ENCODE results near the gene GNAT1.
A peak's percentile ranks its signal among the peaks of the same experiment; 100 is the strongest.

The GNAT1 gene

DNA sequence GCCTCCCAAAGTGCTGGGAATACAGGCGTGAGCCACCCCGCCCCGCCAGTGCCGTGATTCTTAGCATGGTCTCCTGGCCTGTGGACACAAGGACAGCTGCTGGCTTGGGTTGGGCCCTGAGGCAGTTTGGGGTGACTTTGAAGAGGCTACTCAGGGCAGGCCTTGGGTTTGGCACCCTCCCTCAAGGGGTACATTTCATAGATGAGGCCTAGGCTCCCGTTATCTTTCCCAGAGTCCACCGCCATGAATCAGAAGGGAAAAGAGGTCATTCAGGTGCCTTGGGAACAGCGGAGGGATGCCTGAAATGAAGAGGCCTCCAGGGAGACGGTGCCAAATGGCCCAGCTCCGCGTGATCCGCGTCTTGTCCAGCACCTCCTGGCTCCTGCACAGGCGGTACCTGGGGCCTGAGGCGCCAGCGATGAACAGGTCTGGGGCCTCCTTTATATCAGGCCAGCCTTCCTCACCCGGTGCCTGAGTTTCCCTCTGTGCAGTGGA, 53.9 kb downstream of the GNAT1 start:
- H3K27ac ChIP-seq: no peak overlapping the region
- TF ChIP-seq, protein P1, sequence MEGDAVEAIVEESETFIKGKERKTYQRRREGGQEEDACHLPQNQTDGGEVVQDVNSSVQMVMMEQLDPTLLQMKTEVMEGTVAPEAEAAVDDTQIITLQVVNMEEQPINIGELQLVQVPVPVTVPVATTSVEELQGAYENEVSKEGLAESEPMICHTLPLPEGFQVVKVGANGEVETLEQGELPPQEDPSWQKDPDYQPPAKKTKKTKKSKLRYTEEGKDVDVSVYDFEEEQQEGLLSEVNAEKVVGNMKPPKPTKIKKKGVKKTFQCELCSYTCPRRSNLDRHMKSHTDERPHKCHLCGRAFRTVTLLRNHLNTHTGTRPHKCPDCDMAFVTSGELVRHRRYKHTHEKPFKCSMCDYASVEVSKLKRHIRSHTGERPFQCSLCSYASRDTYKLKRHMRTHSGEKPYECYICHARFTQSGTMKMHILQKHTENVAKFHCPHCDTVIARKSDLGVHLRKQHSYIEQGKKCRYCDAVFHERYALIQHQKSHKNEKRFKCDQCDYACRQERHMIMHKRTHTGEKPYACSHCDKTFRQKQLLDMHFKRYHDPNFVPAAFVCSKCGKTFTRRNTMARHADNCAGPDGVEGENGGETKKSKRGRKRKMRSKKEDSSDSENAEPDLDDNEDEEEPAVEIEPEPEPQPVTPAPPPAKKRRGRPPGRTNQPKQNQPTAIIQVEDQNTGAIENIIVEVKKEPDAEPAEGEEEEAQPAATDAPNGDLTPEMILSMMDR (IDR thresholded peaks at IDR 0.05): no peak

DNA sequence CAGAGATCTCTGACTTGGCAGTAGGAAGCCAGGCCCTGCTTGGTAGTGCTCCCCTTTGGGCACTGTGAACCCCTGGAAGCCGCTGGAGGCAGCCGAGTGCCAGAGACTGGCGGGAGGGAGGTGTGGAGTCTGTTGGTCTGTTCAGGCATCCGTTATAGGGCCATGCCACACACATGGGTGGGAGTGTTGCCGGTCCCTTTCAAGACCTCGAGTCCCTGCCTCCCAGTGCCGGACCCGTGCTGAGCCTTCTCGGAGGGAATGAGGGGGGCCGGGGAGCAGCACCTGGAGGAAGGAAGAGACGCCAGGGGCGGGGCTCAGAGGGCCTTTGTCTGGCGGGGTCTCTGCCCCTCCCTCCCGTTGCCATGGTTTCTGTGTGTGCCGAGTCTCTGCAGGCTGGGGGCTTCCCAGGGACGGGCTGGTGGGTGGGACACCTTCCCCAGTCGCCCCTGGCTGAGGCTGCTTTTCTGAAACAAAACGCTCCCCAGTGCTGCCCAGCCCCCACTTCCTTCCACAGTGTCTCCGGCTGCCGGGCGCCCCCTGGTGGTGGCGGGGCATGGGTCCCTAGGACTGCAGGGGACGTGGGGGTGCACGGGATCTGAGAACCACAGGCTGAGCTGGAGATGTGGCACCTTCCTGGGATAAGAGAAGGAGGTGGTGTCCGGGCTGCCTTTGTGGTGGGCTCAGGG, 54.6 kb downstream of the GNAT1 start:
- TF ChIP-seq, protein P1 (IDR thresholded peaks at IDR 0.05): peak; percentile 97
- TF ChIP-seq ZFX (IDR thresholded peaks at IDR 0.05; ENCODE audit: borderline replicate concordance): no peak
- no peak overlapping the region for H3K27ac ChIP-seq

DNA sequence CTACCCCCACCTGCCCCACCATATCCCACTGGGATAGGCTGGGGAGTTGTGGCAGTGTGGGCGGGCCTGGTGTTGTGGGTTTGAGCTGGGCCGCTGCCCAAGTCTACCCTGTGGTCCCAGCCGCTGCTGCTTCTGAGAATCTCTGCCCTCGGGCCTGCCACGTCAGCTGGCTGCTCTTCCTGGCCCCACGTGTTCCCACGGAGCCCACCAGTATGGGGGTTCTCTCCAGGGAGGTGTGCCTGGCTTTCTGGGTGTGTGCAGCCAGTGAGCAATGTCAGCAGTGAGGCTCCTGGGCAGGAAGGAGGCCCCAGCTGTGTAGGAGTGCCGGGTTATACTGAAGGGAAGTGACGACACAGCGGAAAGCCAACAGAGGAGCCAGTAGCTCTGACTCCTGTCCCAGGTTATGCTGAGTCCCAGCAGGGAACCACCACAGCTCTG, 55.1 kb downstream of the GNAT1 start:
- no peak overlapping the region for H3K27ac ChIP-seq
- TF ChIP-seq, protein P1 (IDR thresholded peaks at IDR 0.05): peak; percentile 72
- TF ChIP-seq ZFX (IDR thresholded peaks at IDR 0.05; ENCODE audit: borderline replicate concordance): no peak

Data from 22Rv1 (cell line).